Subcutaneous adipose tissue (tissue), 4 donors: ENCODE results near the gene NELFB. TPM values are rescaled to one million over a fixed set of nuclear protein-coding genes. Genes with fewer than 3 reads are reported as not detected.

Experiments
- total RNA-seq, 4 donors: library from RNA; depleted of rRNA; stranded (reverse); fragments of >200 nt; gene quantifications; one replicate each; pipeline ENCODE4 v1.1.0, GENCODE V29; 2016
- TF ChIP-seq, protein P1 (sequence below): fragments of 450-650 bp; IDR thresholded peaks from one replicate; pipeline ENCODE4 v1.5.1; 2016; ENCODE audit warnings: low read depth, mild to moderate bottlenecking, control low read depth, antibody characterized with exemption, moderate library complexity

The NELFB gene
- total RNA-seq, 4 donors from 2014 or later, result 19.4 to 37.0 (median 30.8) TPM

DNA sequence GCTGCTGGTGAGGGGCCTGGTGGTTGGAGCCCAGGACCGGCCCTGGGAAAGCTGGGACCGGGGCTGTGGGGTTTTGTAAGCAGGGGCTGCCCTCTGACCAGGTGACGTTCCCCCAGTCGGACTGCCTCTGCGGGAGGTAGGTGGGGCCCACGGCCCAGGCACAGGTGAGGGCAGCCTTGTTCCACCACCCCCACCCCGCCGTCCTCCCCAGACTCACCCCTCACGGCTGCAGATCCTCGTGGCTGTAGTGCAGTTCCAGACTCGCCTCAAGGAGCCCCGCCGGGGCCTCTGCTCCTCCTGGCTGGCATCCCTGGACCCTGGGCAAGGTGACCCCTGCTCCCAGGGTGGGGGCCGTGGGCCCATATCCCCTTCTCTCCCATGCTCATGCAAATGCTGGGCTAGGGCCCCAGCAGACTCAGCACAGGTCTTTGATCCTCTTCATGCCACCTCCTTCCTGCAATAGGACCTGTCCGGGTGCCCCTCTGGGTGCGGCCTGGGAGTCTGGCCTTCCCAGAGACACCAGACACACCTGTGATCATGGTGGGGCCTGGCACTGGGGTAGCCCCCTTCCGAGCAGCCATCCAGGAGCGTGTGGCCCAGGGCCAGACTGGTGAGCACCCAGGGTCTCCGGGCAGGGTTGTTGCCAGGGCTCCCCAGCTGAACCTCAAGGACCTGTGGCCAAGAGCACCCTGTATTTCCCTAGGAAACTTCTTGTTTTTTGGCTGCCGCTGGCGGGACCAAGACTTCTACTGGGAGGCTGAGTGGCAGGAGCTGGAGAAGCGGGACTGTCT is 39.7 kb upstream of the NELFB start:
- TF ChIP-seq, protein P1, sequence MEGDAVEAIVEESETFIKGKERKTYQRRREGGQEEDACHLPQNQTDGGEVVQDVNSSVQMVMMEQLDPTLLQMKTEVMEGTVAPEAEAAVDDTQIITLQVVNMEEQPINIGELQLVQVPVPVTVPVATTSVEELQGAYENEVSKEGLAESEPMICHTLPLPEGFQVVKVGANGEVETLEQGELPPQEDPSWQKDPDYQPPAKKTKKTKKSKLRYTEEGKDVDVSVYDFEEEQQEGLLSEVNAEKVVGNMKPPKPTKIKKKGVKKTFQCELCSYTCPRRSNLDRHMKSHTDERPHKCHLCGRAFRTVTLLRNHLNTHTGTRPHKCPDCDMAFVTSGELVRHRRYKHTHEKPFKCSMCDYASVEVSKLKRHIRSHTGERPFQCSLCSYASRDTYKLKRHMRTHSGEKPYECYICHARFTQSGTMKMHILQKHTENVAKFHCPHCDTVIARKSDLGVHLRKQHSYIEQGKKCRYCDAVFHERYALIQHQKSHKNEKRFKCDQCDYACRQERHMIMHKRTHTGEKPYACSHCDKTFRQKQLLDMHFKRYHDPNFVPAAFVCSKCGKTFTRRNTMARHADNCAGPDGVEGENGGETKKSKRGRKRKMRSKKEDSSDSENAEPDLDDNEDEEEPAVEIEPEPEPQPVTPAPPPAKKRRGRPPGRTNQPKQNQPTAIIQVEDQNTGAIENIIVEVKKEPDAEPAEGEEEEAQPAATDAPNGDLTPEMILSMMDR, result no peak

DNA sequence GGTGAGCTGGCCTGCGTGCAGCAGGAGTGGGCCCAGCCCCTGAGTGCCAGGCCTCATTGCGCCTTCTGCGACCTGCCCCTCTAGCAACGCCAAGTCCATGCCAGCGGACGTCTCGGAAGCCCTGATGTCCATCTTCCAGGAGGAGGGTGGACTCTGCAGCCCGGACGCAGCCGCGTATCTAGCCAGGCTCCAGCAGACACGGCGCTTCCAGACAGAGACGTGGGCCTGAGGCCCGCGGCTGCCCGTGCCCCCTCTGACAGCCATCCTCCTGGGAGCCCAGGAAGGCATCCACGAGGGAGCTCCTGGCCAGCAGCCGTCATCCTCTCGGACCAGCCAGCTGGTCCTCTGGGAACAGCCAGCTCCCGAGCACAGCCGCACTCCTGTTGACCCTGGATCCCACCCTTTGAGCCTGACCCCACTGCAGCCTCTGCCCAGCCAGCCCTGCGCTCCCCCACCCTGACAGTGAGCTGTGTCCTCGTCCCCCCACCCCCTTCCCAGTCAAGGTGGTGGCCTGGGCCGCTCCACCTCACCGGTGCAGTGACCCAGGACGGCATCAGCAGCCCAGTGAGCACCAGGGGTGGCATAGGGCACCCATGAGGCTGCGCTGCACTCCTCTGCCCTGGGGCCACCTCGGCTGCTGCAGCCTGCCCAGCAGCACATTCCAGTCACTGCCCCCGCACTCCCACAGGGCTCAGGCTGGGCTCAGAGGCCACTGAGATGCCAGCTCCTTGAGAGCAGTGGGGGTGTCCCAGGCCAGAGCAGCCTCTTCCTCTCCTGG is 38.8 kb upstream of the NELFB start:
- TF ChIP-seq, protein P1, result no peak

DNA sequence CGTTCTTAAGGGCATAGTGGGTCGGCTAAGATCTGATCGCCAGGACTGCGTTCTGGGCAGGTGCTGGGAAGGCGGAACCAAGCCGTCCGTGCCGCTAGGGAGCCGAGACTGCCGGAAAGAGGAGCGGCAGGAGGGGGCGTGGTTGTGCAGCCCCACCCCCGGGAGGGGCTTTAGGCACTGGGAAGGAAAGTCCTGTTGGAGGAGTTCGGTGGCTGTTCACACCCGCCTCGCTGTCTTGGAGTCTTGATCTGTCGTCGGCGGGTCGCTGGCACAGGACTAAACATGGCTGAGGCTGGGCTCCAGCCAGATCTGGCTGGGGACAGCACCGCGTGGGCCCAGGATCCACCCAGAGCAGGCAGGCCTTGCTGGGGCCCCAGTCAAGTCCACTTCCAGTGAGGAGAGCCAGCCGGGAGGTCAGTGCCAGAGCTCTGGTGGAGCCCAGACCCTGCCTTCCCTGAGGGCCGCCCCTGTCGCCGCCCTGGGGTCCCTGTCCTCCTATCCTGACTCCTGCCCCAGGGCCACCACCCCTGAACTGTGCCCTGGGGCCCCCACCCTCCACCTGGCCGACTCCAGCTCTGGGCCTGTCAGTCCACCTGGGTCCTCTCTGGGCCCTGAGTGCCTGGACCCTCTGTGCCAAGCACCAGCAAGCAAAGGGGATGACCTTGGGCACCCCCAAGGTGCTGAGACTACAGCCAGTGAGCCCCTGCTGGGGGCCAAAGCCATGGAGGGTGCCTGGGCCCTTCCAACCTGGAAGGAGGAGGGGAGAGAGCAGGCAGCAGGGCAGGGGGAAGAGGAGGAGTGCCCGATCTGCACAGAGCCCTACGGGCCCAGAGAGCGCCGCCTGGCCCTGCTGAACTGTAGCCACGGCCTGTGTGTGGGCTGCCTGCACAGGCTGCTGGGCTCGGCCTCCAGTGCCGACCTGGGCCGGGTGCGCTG is 37.6 kb upstream of the NELFB start:
- TF ChIP-seq, protein P1, result no peak

DNA sequence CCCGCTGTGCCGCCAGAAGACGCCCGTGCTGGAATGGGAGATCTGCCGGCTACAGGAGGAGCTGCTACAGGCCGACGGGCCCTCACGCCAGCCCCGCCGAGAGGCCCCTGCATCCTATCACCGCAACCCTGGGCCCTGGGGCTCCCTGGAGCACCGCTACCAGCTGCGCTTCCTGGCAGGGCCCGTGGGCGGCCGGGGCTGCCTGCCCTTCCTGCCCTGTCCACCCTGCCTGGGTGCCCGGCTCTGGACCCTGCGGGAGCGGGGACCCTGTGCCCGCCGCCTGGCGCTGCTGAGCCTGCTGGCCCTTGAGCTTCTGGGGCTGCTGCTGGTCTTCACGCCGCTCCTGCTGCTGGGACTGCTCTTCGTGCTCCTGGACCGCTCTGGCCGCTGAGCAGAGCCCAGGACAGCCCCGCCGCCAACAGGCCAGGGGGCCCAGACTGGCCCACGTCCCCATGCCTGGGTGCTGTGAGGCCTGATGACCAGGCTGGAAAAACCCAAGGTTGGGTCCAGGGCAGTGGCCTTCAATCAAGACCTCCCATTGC is 36.8 kb upstream of the NELFB start:
- TF ChIP-seq, protein P1, result no peak

DNA sequence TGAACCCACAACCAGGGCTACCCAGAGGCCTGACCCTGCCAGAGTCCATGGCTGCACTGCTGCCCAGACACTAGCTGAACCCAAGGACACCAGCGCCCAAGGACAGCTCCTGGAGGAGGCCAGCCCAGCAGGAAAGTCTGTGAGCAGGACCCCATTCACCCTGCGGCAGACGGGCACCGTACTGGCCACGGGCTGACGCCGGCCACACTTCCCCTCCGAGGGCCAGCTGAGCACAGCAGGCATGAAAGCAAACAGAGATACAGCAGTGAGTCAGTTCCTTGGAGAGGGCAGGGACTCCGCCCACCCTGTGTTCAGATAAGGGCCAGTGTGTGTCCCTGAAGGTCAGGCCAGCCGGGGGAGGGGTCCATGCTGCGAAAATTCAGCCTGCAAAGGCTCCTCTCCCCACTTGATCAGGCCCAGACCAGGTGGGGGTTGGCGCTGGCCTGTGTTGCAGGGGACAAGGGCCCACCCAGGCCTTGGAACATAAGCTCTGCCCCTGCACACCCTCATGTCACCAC is 36.3 kb upstream of the NELFB start:
- TF ChIP-seq, protein P1, result no peak

DNA sequence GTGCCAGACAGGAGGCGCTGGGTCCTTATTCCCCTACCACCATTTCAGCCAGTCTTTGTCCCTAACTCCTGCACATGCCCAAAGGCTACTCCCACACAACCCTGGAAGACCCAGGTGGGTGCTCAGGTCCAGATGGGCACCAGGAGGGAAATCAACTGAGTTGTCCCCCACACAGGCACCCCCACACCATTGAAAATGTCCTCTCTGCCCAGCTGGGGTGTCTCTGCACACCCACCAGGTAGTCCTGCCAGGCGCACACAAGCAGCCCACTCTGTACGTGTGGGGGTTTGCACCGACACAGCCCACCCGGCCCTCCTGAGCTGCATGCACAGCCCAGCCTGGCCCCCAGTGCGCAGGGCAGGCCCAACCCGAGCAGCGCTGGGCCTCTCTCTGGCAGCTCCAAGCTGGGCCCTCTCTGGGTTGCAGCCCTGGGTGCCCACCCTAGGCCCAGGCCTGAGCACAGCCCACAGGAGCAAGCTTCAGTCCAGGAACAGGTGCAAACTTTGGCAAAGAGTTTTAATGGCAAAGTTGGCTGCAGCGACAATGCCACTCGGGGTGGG is 35.3 kb upstream of the NELFB start:
- TF ChIP-seq, protein P1, result no peak
